GM18867 (cell line): ENCODE results near the gene ANKRD13C.

Experiments used
- ATAC-seq: cut with Tn5 transposase; IDR thresholded peaks from one replicate; pipeline ENCODE4 v1.9.1; 2021; ENCODE audit warnings: mild to moderate bottlenecking, moderate library complexity; ENCODE audit not compliant: unreplicated experiment

The ANKRD13C gene

DNA sequence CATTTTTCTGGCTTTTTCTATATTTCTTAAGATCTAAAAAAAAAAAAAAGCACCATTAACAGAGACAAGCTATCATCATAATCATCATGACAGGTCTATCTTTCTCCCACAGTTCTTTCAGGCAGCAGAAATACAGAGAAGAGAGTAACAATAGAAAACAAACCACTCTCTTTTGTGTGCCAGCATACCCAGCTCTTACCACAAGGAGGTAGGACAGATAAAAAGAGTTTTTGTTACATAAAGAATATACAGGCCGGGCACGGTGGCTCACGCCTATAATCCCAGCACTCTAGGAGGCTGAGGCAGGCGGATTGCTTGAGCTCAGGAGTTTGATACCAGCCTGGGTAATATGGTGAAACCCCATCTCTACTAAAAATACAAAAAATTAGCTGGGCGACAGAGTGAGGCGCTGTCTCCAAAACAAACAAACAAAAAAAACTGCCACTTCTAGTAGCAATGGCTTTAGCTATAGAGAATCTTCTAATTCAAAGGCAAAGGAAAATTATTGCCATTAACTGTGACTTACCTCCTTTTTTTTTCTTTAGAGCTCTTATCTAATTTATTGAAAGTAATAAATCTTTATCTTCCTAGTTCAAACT lies 39.7 kb downstream of the ANKRD13C start:
- no peak for ATAC-seq

GRCh38 chr1:70311369-70311768 lies 43.2 kb downstream of the ANKRD13C start:
- ATAC-seq: no peak

- no peak for ATAC-seq
Measured at GRCh38 chr1:70299472-70299871, 55.0 kb downstream of the ANKRD13C start.

GRCh38 chr1:70295749-70296148 lies 58.8 kb downstream of the ANKRD13C start:
- ATAC-seq: no peak

DNA sequence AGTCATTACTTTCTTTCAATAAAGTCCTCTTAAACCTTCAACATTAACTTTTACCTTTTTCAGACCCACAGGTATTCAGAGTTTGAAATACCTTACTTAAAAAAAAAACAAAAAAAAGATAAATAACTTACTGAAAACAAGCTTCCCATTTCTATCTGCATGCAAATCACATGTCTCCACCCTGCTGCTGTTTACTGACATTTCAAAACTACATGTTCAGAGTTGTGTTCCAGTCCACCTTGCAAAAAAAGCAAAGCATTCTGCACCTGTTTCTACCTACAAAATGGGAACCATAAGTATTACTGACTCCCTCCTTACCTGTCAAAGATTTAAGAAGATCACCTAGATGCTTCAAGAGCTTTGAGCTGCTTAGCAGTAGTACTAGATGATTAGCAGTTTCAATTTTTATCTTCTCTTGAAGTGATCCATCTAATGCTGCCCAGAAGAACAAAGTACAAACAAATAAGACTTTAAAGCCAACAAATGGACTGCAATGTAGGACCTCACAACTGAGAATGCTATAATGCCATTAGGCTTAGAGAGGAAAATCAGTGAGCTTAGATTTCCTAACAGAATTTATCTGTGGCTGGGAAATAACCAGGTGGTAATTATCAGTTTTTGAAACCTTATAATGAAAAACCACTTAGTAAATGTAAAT lies 61.2 kb downstream of the ANKRD13C start:
- ATAC-seq: no peak

GRCh38 chr1:70290218-70290617 lies 64.3 kb downstream of the ANKRD13C start:
- ATAC-seq: no peak

DNA sequence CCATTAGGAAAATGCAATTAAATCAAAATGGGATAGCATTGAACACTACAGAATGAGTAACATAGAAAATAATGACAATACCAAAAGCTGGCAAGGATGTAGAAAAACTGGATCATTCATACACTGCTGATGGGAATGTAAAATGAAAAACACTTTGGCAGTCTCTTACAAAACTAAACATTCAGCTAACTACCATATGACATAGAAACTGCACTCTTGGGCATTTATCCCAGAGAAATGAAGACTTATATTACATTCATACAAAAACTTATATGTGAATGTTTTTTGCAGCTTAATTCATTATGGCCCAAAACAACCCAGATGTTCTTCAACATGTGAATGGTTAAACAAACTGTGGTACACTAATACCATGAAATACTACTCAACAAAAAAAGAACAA lies 66.4 kb downstream of the ANKRD13C start:
- no peak for ATAC-seq

DNA sequence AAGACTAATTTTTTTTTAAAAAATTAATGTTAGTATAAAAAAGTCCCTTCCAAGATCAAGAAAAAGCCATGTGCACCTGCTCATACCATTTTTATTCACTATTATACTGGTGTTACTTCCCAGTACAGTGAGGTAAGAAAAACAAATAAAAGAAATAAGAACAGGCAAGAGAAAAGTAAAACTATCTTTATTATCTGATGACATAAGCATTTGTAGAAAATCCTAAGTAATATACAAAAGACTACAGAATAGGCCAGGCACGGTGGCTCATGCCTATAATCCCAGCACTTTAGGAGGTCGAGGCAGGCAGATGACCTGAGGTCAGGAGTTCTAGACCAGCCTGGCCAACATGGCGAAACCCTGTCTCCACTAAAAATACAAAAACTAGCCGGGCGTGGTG lies 68.1 kb downstream of the ANKRD13C start:
- no peak for ATAC-seq

- ATAC-seq: no peak
Measured at GRCh38 chr1:70284366-70284765, 70.2 kb downstream of the ANKRD13C start.

- ATAC-seq: no peak
Measured at GRCh38 chr1:70278710-70279109, 75.8 kb downstream of the ANKRD13C start.

GRCh38 chr1:70277875-70278274 lies 76.6 kb downstream of the ANKRD13C start:
- ATAC-seq: no peak

DNA sequence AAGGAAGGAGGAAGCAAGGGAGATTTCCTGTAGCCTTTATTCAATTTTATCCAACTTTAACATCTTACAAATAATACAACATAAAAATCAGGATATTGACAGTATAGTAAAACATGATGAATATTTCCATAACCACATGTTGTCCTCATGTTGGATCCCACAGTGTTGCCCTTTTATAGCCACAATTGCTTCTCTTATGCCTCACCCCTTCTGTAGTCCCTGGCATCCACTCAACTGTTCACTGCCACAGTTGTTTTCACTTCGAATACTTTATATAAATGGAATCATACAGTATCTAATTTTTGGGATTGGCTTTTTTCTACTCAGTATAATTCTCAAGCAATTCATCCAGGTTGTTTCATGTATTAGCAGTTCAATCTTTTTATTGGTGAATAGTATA lies 88.6 kb downstream of the ANKRD13C start:
- no peak for ATAC-seq

GRCh38 chr1:70264839-70265238 lies 89.7 kb downstream of the ANKRD13C start:
- ATAC-seq: no peak

GRCh38 chr1:70256664-70257063 lies 97.9 kb downstream of the ANKRD13C start:
- no peak for ATAC-seq

DNA sequence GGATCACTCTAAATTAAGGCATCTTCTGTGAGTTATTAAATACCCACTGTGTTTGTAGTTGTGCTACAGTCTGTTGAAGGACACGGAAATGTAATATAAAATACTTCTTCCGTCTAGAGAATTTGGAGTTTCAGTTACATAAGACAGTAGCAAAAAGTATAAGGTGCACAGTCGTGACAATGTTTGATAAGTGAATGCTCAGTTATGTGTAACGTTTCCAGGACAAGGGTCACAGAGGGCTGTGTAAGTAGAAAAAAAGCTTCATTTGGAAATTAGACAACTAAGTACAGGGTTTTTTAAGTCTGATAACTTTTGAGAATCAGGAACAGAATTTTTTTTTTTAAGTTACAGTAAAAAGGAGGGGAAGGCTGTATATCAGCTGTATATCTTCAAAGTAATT lies 105.8 kb downstream of the ANKRD13C start:
- ATAC-seq: no peak

GRCh38 chr1:70247768-70248167 lies 106.8 kb downstream of the ANKRD13C start:
- ATAC-seq: no peak

DNA sequence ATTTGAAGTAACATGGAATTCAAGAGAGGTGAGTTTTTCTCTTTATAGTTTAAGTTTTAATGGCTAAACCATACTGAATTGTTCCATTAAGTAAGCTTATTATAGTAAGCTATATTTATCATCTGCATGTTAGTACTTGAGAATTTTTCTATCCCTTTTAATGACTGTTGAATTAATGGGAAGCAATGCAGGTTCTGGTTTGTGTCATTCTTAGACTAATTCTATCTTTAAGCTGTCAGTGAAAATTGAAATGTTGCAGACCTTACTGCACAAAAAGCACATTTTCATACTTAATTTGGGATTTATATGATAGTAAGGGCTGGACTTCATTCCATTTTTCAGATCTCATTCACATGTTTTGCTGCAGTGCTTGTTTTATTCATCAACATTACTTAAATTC lies 107.4 kb downstream of the ANKRD13C start:
- ATAC-seq: no peak

GRCh38 chr1:70239940-70240339 lies 114.6 kb downstream of the ANKRD13C start:
- no peak for ATAC-seq

DNA sequence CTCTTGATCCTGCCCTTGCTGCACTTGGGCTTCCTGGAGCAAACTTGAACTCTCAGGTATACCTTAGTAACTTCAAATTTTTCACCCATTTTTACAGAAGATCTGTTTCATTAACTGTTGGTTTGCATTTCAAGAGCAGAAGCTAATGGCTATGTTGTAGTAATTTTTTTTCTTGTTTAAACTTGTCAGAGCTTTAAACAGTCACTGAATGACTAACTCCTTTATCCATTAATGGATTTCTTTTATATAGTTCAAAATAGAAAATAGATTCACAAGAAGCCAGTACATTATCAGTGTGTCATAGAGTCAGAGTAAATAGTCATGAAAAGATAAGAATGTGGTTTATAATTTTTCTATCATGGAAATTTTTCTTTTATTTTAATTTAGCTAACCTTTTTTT lies 119.8 kb downstream of the ANKRD13C start:
- no peak for ATAC-seq

GRCh38 chr1:70231475-70231874 lies 123.0 kb downstream of the ANKRD13C start:
- no peak for ATAC-seq

GRCh38 chr1:70228670-70229069 lies 125.9 kb downstream of the ANKRD13C start:
- ATAC-seq: no peak

- no peak for ATAC-seq
Measured at GRCh38 chr1:70227439-70227838, 127.1 kb downstream of the ANKRD13C start.

GRCh38 chr1:70224954-70225353 lies 129.6 kb downstream of the ANKRD13C start:
- no peak for ATAC-seq
